ENCODE data around the gene NPHP3.

- TF ChIP-seq POLR2AphosphoS5 (IDR thresholded peaks at IDR 0.05; ENCODE audit: low read depth) (no peak), CTCF (IDR thresholded peaks at IDR 0.05; ENCODE audit: insufficient read depth, low read length) (peak; percentile 69)
Observed at GRCh38 chr3:132726341-132726823, 4.2 kb upstream of the NPHP3 start.
